Measurements from ENCODE around the gene PCDH19. TPM values are rescaled to one million over a fixed set of nuclear protein-coding genes. Genes with fewer than 3 reads are reported as not detected.

The PCDH19 gene
- total RNA-seq, 1 experiment from 2014 or later, result 1.2 TPM

DNA sequence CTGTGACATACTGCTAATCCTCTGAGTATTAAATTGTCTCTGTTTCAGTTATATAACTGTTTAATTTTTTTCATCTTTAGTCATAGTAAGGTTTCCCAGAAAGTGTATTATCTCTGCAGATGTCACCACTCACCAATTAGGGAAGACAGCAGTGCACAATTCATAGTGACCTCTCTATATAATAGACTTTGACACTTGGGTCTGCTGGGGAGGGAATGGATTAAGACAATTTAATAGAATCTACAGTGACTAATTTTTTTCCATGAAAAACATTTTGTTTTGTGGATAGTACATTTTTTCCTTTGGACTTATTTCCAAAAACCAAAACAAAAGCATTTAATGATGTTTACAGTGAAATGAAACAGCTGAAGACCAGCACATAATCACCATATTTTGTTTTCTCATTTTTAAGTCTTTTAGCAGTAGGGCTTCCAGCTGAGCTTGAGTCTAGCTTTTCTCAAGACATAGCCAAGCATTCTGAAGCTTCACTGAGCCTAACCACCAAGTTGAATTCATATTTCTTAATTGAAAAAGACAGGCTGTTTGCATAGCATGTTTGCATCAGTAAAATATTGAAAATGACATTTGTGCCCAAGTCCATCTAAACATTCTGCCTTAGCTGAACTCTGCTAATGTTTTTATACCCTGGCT, 69.5 kb downstream of the PCDH19 start:
- Mint-ChIP-seq H3K4me1 (no peaks in the 10 kb centered on the region), H3K27me3 (ENCODE audit: low read depth) (no peaks in the 10 kb centered on the region), H3K36me3 (ENCODE audit: insufficient read depth in 1 of 3, low read depth in 3 of 3) (no peaks in the 10 kb centered on the region), H3K9me3 (no peaks in the 10 kb centered on the region), H3K27ac (no peak overlapping the region), H3K4me3 (no peak overlapping the region)
- Histone ChIP-seq H2BK120ac (ENCODE audit: low read depth, low read length, poor library complexity, severe bottlenecking) (no peak overlapping the region), H3K27me3 (ENCODE audit: insufficient read depth, low read length) (no peaks in the 10 kb centered on the region), H4K91ac (ENCODE audit: insufficient read length, low read depth, low read length) (no peak overlapping the region), H3K4me2 (ENCODE audit: insufficient read depth, insufficient read length, low read length) (no peak overlapping the region), H2BK20ac (ENCODE audit: low read depth, low read length, poor library complexity, severe bottlenecking) (no peak overlapping the region), H3K27ac (ENCODE audit: insufficient read length, low read depth, low read length) (no peak overlapping the region), H3T11ph (ENCODE audit: low read length) (no peak overlapping the region), H3K4me1 (ENCODE audit: insufficient read depth, low read length) (no peaks in the 10 kb centered on the region), H2AK5ac (ENCODE audit: insufficient read length, low read length) (no peak overlapping the region), H3K14ac (ENCODE audit: insufficient read depth, low read length) (no peak overlapping the region), H3K79me2 (ENCODE audit: insufficient read depth, low read length) (no peaks in the 10 kb centered on the region), H3K79me1 (ENCODE audit: insufficient read depth, low read depth, low read length, poor library complexity, severe bottlenecking) (no peaks in the 10 kb centered on the region), H2AFZ (ENCODE audit: low read length) (no peak overlapping the region), H4K5ac (ENCODE audit: insufficient read length, low read depth, low read length) (no peak overlapping the region), H3K9me3 (ENCODE audit: control insufficient read depth, low read depth, low read length) (peaks cover 5% of the 10 kb centered on the region), H3K9ac (ENCODE audit: extremely low read depth, insufficient read length, low read length) (no peak overlapping the region), H2BK5ac (ENCODE audit: insufficient read length, low read length) (no peak overlapping the region), H3K18ac (ENCODE audit: insufficient read length, low read depth, low read length) (no peak overlapping the region), H3K56ac (ENCODE audit: insufficient read length, low read depth, low read length) (no peak overlapping the region), H4K20me1 (ENCODE audit: control insufficient read depth, insufficient read depth, insufficient read length) (no peaks in the 10 kb centered on the region), H3K4ac (ENCODE audit: low read depth, low read length) (no peak overlapping the region), H4K8ac (replicated peaks; ENCODE audit: insufficient read length, low read depth, low read length) (no peak overlapping the region), H2BK12ac (ENCODE audit: insufficient read length, low read depth, low read length) (no peak overlapping the region), H3K23ac (ENCODE audit: insufficient read length, low read depth, low read length) (no peak overlapping the region), H2BK15ac (ENCODE audit: low read depth, low read length) (no peak overlapping the region), H3K23me2 (ENCODE audit: insufficient read length, low read depth, low read length, poor library complexity, severe bottlenecking) (no peaks in the 10 kb centered on the region)
- no peak for TF ChIP-seq CTCF (conservative IDR thresholded peaks at IDR 0.05)
- DNase-seq, result no peak
